GM19351 (cell line): ENCODE measurements around the gene NTNG2.

Experiments used
- ATAC-seq: cut with Tn5 transposase; IDR thresholded peaks from one replicate; pipeline ENCODE4 v1.9.1; 2021; ENCODE audit warnings: mild to moderate bottlenecking, moderate library complexity; ENCODE audit not compliant: unreplicated experiment

NTNG2 gene

GRCh38 chr9:132169672-132170392 lies 8.0 kb downstream of the NTNG2 start:
- no peak for ATAC-seq

- ATAC-seq = no peak
These were observed 9.8 kb downstream of the NTNG2 start for GRCh38 chr9:132171702-132172101.

GRCh38 chr9:132172185-132172584 lies 10.3 kb downstream of the NTNG2 start:
- ATAC-seq = no peak

- ATAC-seq = no peak
These were observed 13.6 kb downstream of the NTNG2 start for GRCh38 chr9:132175431-132175830.

GRCh38 chr9:132176338-132176737 lies 14.5 kb downstream of the NTNG2 start:
- ATAC-seq = no peak

- ATAC-seq = no peak
These were observed 20.0 kb downstream of the NTNG2 start for GRCh38 chr9:132181796-132182313.

GRCh38 chr9:132182314-132183091 lies 20.6 kb downstream of the NTNG2 start:
- no peak for ATAC-seq

- ATAC-seq = no peak
These were observed 21.3 kb downstream of the NTNG2 start for GRCh38 chr9:132183134-132183533.

GRCh38 chr9:132183715-132184114 lies 21.9 kb downstream of the NTNG2 start:
- ATAC-seq = no peak

GRCh38 chr9:132184124-132184523 lies 22.3 kb downstream of the NTNG2 start:
- ATAC-seq = no peak

GRCh38 chr9:132185073-132186009 lies 23.5 kb downstream of the NTNG2 start:
- no peak for ATAC-seq

- ATAC-seq = no peak
These were observed 25.3 kb downstream of the NTNG2 start for GRCh38 chr9:132187121-132187620.

GRCh38 chr9:132190966-132191365 lies 29.1 kb downstream of the NTNG2 start:
- ATAC-seq = no peak

- no peak for ATAC-seq
These were observed 30.9 kb downstream of the NTNG2 start for GRCh38 chr9:132192728-132193127.

- no peak for ATAC-seq
These were observed 31.6 kb downstream of the NTNG2 start for GRCh38 chr9:132193227-132194124.

- ATAC-seq = no peak
These were observed 32.6 kb downstream of the NTNG2 start for GRCh38 chr9:132194508-132194907.

- no peak for ATAC-seq
These were observed 35.5 kb downstream of the NTNG2 start for GRCh38 chr9:132197315-132197714.

- no peak for ATAC-seq
These were observed 36.1 kb downstream of the NTNG2 start for GRCh38 chr9:132197856-132198550.

- no peak for ATAC-seq
These were observed 37.2 kb downstream of the NTNG2 start for GRCh38 chr9:132199056-132199455.
